WI38 (cell line): Measurements from ENCODE around the gene WDPCP.
"Not testable (repeated sequence)": the region's sequence is repeated elsewhere in the genome, so short reads cannot be mapped to it uniquely, and the experiment has no call there.

Experiments used
- H3K4me3 ChIP-seq: 2 replicates; pipeline ENCODE4 v1.5.1; 2011; ENCODE audit warnings: low read depth, mild to moderate bottlenecking, control low read depth, low read length
- TF ChIP-seq, protein P1 (sequence below): IDR thresholded peaks from 2 replicates; pipeline ENCODE4 v1.5.1; 2012; ENCODE audit warnings: low read depth, mild to moderate bottlenecking, control low read depth, low read length

WDPCP gene

DNA sequence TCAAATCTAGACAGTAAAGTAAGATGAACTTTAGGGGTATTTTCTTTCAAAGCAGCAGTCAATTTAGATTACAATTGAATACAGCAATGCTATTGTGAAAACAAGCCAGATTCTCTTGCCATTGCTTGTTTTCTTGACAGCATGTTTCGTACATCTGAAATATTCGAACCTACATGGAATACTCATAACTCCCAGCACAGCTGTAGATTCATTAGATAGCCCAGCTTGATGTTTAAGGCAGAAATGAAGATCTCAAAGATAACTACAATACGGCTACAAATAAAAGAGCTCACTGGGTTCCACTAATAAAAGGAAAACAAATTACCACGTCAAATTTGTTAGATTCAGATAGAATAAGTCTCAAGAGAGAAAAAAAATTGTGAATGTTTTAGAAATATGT is 208.8 kb downstream of the WDPCP start:
- no peak overlapping the region for H3K4me3 ChIP-seq
- TF ChIP-seq, protein P1, sequence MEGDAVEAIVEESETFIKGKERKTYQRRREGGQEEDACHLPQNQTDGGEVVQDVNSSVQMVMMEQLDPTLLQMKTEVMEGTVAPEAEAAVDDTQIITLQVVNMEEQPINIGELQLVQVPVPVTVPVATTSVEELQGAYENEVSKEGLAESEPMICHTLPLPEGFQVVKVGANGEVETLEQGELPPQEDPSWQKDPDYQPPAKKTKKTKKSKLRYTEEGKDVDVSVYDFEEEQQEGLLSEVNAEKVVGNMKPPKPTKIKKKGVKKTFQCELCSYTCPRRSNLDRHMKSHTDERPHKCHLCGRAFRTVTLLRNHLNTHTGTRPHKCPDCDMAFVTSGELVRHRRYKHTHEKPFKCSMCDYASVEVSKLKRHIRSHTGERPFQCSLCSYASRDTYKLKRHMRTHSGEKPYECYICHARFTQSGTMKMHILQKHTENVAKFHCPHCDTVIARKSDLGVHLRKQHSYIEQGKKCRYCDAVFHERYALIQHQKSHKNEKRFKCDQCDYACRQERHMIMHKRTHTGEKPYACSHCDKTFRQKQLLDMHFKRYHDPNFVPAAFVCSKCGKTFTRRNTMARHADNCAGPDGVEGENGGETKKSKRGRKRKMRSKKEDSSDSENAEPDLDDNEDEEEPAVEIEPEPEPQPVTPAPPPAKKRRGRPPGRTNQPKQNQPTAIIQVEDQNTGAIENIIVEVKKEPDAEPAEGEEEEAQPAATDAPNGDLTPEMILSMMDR: no peak

DNA sequence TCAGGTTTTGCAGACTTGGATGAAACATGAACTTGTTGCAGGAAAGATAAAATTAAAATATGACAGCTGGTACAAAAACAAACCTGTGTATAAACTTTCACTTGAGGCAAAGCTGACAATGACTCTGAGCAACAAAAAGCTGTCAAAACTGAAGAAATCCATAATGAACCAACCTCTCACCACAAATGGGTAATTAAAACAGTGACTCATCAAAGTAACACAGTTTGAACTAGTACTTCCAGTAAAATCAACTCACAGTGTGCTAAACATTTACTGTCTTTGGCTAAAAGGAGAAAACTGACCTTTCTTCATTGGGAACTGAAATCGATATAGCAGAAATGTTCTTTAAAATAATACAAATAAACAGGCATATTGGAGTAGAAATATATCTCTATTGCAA is 209.7 kb downstream of the WDPCP start:
- TF ChIP-seq, protein P1: no peak
- H3K4me3 ChIP-seq: no peak overlapping the region

DNA sequence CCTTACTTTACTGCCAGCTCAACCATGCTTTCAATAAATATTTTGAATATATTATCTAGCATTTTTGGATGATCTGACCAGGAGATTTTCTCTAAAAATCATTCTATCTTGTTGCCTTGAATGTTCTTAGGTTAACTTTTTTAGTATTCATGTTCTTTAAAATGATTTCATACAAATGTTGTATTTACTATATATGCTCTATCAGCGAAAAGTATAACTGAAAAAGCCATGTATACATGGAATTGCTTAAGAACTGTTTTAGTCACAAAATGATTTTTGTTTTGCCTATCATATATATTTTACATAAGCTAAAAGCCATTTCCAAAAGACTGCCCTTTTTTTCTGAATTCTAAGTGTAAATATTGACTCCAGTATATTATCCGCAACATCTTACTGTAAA is 213.9 kb downstream of the WDPCP start:
- no peak overlapping the region for H3K4me3 ChIP-seq
- TF ChIP-seq, protein P1: no peak

DNA sequence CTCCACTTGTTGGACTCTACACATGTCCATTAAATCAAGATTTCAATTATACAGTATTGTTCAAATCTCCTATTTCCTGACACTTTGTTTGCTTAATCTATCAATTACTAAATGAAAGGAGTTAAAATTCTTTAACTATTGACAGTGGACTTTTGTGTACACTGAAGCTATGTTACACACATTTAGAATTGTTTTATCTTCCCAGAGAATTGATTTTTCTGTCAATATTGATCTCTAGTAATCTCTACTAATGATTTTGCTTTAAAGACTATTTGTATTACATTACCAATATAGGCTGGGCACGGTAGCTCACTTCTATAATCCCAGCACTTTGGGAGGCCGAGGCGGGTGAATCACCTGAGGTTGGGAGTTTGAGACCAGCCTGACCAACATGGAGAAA is 215.7 kb downstream of the WDPCP start:
- TF ChIP-seq, protein P1: no peak
- H3K4me3 ChIP-seq: no peak overlapping the region

DNA sequence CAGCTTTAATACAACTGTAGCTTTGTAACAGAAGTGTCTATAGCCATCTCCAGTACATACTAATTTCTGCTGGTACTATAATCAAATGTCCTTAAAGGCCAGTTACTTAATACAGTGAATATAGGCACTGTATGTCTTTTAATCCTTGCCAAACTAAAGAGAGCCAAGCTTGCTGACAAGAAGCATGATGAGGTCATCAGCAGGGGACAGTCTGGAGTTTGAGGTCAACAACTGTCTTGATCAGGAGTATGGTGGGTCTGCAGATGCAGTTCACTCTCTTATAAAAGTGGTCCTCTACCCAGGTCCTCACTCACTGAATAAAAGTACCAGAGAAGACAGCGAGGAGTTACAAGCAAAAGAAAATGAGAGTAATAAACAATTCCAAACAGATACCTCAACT is 219.1 kb downstream of the WDPCP start:
- no peak overlapping the region for H3K4me3 ChIP-seq
- TF ChIP-seq, protein P1: no peak

DNA sequence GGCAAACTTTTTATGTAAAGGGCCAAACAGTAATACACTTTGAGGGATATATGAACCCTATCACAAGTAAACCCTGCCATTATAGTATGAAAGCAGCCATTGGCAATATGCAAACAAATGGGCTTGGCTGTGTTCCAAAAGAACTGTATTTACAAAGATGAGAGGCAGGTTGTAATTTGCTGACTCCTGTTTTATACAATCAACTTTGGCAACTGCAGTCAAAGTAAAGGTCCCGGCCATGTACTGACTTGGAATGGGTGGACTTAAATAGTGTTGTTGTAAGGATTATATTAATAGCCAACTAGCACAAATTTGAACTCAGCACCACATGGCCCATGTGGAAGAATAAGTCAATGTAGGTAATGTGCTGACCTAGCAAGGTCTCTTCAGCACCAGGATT is 223.4 kb downstream of the WDPCP start:
- TF ChIP-seq, protein P1: no peak

DNA sequence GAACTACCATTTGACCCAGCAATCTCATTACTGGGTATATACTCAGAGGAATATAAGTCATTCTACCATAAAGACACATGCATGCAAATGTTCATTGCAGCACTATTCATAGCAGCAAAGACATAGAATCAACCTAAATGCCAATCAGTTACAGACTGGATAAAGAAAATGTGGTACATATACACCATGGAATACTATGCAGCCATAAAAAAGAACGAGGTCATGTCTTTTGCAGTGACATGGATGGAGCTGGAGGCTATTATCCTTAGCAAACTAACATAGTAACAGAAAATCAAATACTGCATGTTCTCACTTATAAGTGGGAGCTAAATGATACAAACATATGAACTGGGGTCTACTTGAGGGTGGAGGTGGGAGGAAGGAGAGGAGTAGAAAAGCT is 230.6 kb downstream of the WDPCP start:
- H3K4me3 ChIP-seq: not testable (repeated sequence)

More for the DNA sequence above, 223.4 kb downstream of the WDPCP start:
- H3K4me3 ChIP-seq: no peak overlapping the region

DNA sequence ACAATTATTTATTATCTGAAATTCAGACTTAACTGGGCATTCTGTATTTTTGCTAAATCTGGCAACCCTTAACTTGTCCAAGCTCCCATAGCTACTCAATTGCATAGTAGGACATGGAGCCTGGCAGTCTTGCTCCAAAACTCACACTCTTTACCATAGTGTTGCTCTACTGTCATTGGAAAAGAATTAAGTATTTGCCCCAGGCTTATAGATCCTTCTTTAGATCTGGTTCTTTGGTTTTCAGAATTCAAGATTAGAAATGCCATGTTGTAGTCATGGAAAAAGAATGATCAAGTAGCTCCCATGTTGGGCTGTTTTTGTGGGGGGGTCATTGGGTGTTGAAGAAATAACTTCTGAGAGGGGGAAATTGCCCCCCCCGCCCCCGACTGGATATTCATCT is 240.9 kb downstream of the WDPCP start:
- TF ChIP-seq, protein P1: no peak
- H3K4me3 ChIP-seq: no peak overlapping the region
